Tibial nerve (tissue), 4 donors: Measurements from ENCODE around the gene NT5DC4. TPM values are rescaled to one million over a fixed set of nuclear protein-coding genes. Genes with fewer than 3 reads are reported as not detected.
A peak's percentile ranks its signal among the peaks of the same experiment; 100 is the strongest.

Source experiments
- DNase-seq, 2 donors: peaks; one replicate each; pipeline ENCODE4 v3.0.0-alpha.2; 2019; ENCODE audit warnings: low spot score in 2 of 2
- H3K27ac ChIP-seq, 4 donors: fragments of 200-600 bp; sonication (generic) in 3 of 4; one replicate each; pipeline ENCODE4 v1.5.1; 2017 to 2019; ENCODE audit warnings: mild to moderate bottlenecking in 1 of 4
- H3K27me3 ChIP-seq, 2 donors: fragments of 200-600 bp; sonication (generic) in 1 of 2; one replicate each; pipeline versions ENCODE4 v1.5.1 to v1.6.0; 2017 to 2019
- H3K36me3 ChIP-seq, 3 donors: fragments of 200-600 bp; sonication (generic); one replicate each; pipeline ENCODE4 v1.5.1; 2018 to 2019
- H3K4me1 ChIP-seq, 4 donors: fragments of 200-600 bp; sonication (generic) in 3 of 4; one replicate each; pipeline ENCODE4 v1.5.1; 2017 to 2019
- H3K4me3 ChIP-seq, 4 donors: fragments of 200-600 bp; sonication (generic) in 3 of 4; one replicate each; pipeline ENCODE4 v1.5.1; 2017 to 2019; ENCODE audit warnings: mild to moderate bottlenecking in 1 of 4, moderate library complexity in 1 of 4
- H3K9me3 ChIP-seq, 4 donors: fragments of 200-600 bp; sonication (generic) in 3 of 4; one replicate each; pipeline ENCODE4 v1.5.1; 2017 to 2019
- CTCF ChIP-seq, 5 experiments: fragments of 200-600 bp in 3 of 5; fragments of 450-650 bp in 2 of 5; sonication (generic) in 3 of 5; IDR thresholded peaks; one replicate each; pipeline ENCODE4 v1.5.1; 2016 to 2019; ENCODE audit warnings: antibody characterized with exemption in 5 of 5, mild to moderate bottlenecking in 3 of 5, moderate library complexity in 2 of 5
- EP300 ChIP-seq, 2 donors: sonication (generic); formaldehyde crosslinking; IDR thresholded peaks; one replicate each; pipeline ENCODE4 v1.6.1; 2017; ENCODE audit warnings: antibody characterized with exemption in 2 of 2, mild to moderate bottlenecking in 1 of 2
- POLR2A ChIP-seq, 2 donors: fragments of 450-650 bp; IDR thresholded peaks; one replicate each; pipeline ENCODE4 v1.6.1; 2017; ENCODE audit warnings: antibody characterized with exemption in 2 of 2, mild to moderate bottlenecking in 2 of 2, moderate library complexity in 2 of 2
- WGBS, 2 donors: methylation state at CpG; one replicate each; pipeline ENCODE4 v1.1.5; 2018; 5-methylcytosine and 5-hydroxymethylcytosine counted together
- total RNA-seq, 4 donors: library from RNA; depleted of rRNA; stranded (reverse); fragments of >200 nt; gene quantifications; one replicate each; pipeline ENCODE4 v1.1.0, GENCODE V29; 2016

NT5DC4 gene
- total RNA-seq: not detected

- no peaks in the 10 kb centered on the region for H3K36me3 ChIP-seq
These were observed at the start of gene NT5DC4 for GRCh38 chr2:112720785-112721184. Gene NT5DC4, plus strand, starts transcription at chr2:112721020. Its CDS starts 60 bp downstream, at chr2:112721080.

GRCh38 chr2:112671801-112672200 lies 49.0 kb upstream of the NT5DC4 start:
- Histone ChIP-seq H3K36me3 (no peaks in the 10 kb centered on the region), H3K9me3 (no peaks in the 10 kb centered on the region), H3K4me1 (no peaks in the 10 kb centered on the region), H3K4me3 (no peak overlapping the region), H3K27me3 (no peaks in the 10 kb centered on the region), H3K27ac (no peak overlapping the region)
- WGBS, 2 donors: 68 to 81% methylated on average over 2 of the region's 2 CpGs
- TF ChIP-seq EP300 (IDR thresholded peaks at IDR 0.05): no peak
- no peak for TF ChIP-seq CTCF (IDR thresholded peaks at IDR 0.05)
- TF ChIP-seq POLR2A (IDR thresholded peaks at IDR 0.05): no peak
- DNase-seq: no peak

More at GRCh38 chr2:112720785-112721184, at the start of gene NT5DC4:
- no peaks in the 10 kb centered on the region for H3K9me3 ChIP-seq
- H3K4me3 ChIP-seq: no peak within 1 kb of the TSS
- H3K27me3 ChIP-seq: no peaks in the 10 kb centered on the region
- TF ChIP-seq POLR2A (IDR thresholded peaks at IDR 0.05): no peak
- TF ChIP-seq EP300 (IDR thresholded peaks at IDR 0.05): no peak
- no peak for TF ChIP-seq CTCF (IDR thresholded peaks at IDR 0.05)
- H3K4me1 ChIP-seq: no peaks in the 10 kb centered on the region
- WGBS, 2 donors: 82 to 83% methylated on average over 6 of the region's 6 CpGs
- no peak for DNase-seq
- no peak within 1 kb of the TSS for H3K27ac ChIP-seq

GRCh38 chr2:112673008-112673407 lies 47.8 kb upstream of the NT5DC4 start:
- no peaks in the 10 kb centered on the region for H3K36me3 ChIP-seq
- 97 to 98% methylated on average over 1 of the region's 1 CpG for WGBS, 2 donors
- H3K27ac ChIP-seq: no peak overlapping the region
- TF ChIP-seq POLR2A (IDR thresholded peaks at IDR 0.05): no peak
- no peak for TF ChIP-seq EP300 (IDR thresholded peaks at IDR 0.05)
- TF ChIP-seq CTCF (IDR thresholded peaks at IDR 0.05): no peak
- no peaks in the 10 kb centered on the region for H3K9me3 ChIP-seq
- no peaks in the 10 kb centered on the region for H3K27me3 ChIP-seq
- no peak for DNase-seq
- H3K4me3 ChIP-seq: no peak overlapping the region
- H3K4me1 ChIP-seq: no peaks in the 10 kb centered on the region

GRCh38 chr2:112674229-112674628 lies 46.6 kb upstream of the NT5DC4 start:
- H3K27ac ChIP-seq: no peak overlapping the region
- WGBS, 2 donors: 71 to 75% methylated on average over 12 of the region's 12 CpGs
- no peaks in the 10 kb centered on the region for H3K9me3 ChIP-seq
- no peaks in the 10 kb centered on the region for H3K27me3 ChIP-seq
- no peaks in the 10 kb centered on the region for H3K36me3 ChIP-seq
- no peak overlapping the region for H3K4me3 ChIP-seq
- no peaks in the 10 kb centered on the region for H3K4me1 ChIP-seq
- no peak for TF ChIP-seq POLR2A (IDR thresholded peaks at IDR 0.05)
- peak in 1 of 2 donors; percentile 70 for TF ChIP-seq EP300 (IDR thresholded peaks at IDR 0.05)
- peak in 1 of 2 donors; percentile 64 for DNase-seq

- Histone ChIP-seq H3K27me3 (no peaks in the 10 kb centered on the region), H3K4me3 (no peak overlapping the region), H3K9me3 (no peaks in the 10 kb centered on the region), H3K27ac (no peak overlapping the region), H3K36me3 (no peaks in the 10 kb centered on the region), H3K4me1 (no peaks in the 10 kb centered on the region)
- 61 to 67% methylated on average over 3 of the region's 3 CpGs for WGBS, 2 donors
- TF ChIP-seq POLR2A (IDR thresholded peaks at IDR 0.05): no peak
- no peak for TF ChIP-seq CTCF (IDR thresholded peaks at IDR 0.05)
- TF ChIP-seq EP300 (IDR thresholded peaks at IDR 0.05): no peak
- DNase-seq: no peak
These were observed 41.3 kb upstream of the NT5DC4 start for GRCh38 chr2:112679484-112679883.

GRCh38 chr2:112680666-112681101 lies 40.1 kb upstream of the NT5DC4 start:
- 59 to 70% methylated on average over 5 of the region's 5 CpGs for WGBS, 2 donors
- TF ChIP-seq CTCF (IDR thresholded peaks at IDR 0.05): no peak
- no peak for TF ChIP-seq POLR2A (IDR thresholded peaks at IDR 0.05)
- TF ChIP-seq EP300 (IDR thresholded peaks at IDR 0.05): no peak

More at GRCh38 chr2:112680666-112681101, 40.1 kb upstream of the NT5DC4 start:
- Histone ChIP-seq H3K27ac (no peak overlapping the region), H3K4me1 (no peaks in the 10 kb centered on the region), H3K27me3 (no peaks in the 10 kb centered on the region), H3K4me3 (no peak overlapping the region), H3K9me3 (no peaks in the 10 kb centered on the region), H3K36me3 (no peaks in the 10 kb centered on the region)
- DNase-seq: no peak
